ENCODE results near the gene ACKR3. TPM values are rescaled to one million over a fixed set of nuclear protein-coding genes. Genes with fewer than 3 reads are reported as not detected.
A peak's percentile ranks its signal among the peaks of the same experiment; 100 is the strongest.

ACKR3 gene
- total RNA-seq, 1 donor from 2014 or later = 39.3 TPM

- no peaks in the 10 kb centered on the region for H3K9me3 ChIP-seq (replicated peaks)
- DNase-seq = no peak
- no peak overlapping the region for H3K4me3 ChIP-seq
- H3K36me3 ChIP-seq = no peaks in the 10 kb centered on the region
- TF ChIP-seq CTCF (IDR thresholded peaks at IDR 0.05; ENCODE audit: borderline replicate concordance) = no peak
- intact Hi-C loops (cut with micrococcal nuclease) = no loop called here
- peaks cover 28% of the 10 kb centered on the region for H3K4me1 ChIP-seq
- no peak overlapping the region for H3K27ac ChIP-seq (replicated peaks)
- no peaks in the 10 kb centered on the region for H3K27me3 ChIP-seq (ENCODE audit: low read depth)
Observed at GRCh38 chr2:236627841-236628240, 58.2 kb downstream of the ACKR3 start.

GRCh38 chr2:236628256-236628901 lies 58.8 kb downstream of the ACKR3 start:
- intact Hi-C loops (cut with micrococcal nuclease) = no loop called here
- TF ChIP-seq CTCF (IDR thresholded peaks at IDR 0.05; ENCODE audit: borderline replicate concordance) = no peak
- H3K9me3 ChIP-seq (replicated peaks) = no peaks in the 10 kb centered on the region

GRCh38 chr2:236628981-236629605 lies 59.5 kb downstream of the ACKR3 start:
- Histone ChIP-seq H3K4me1 (peaks cover 28% of the 10 kb centered on the region), H3K4me3 (no peak overlapping the region), H3K27me3 (ENCODE audit: low read depth) (no peaks in the 10 kb centered on the region), H3K36me3 (no peaks in the 10 kb centered on the region), H3K9me3 (replicated peaks) (no peaks in the 10 kb centered on the region), H3K27ac (replicated peaks) (no peak overlapping the region)
- no peak for DNase-seq
- TF ChIP-seq CTCF (IDR thresholded peaks at IDR 0.05; ENCODE audit: borderline replicate concordance) = no peak
- intact Hi-C loops (cut with micrococcal nuclease) = no loop called here

More at GRCh38 chr2:236628256-236628901, 58.8 kb downstream of the ACKR3 start:
- Histone ChIP-seq H3K27me3 (ENCODE audit: low read depth) (no peaks in the 10 kb centered on the region), H3K4me1 (peaks cover 28% of the 10 kb centered on the region), H3K4me3 (no peak overlapping the region), H3K27ac (replicated peaks) (no peak overlapping the region), H3K36me3 (no peaks in the 10 kb centered on the region)
- DNase-seq = no peak

- no peak for DNase-seq
- Histone ChIP-seq H3K4me1 (peaks cover 28% of the 10 kb centered on the region), H3K36me3 (no peaks in the 10 kb centered on the region), H3K4me3 (no peak overlapping the region), H3K27me3 (ENCODE audit: low read depth) (no peaks in the 10 kb centered on the region), H3K27ac (replicated peaks) (peak overlapping the region; percentile 60), H3K9me3 (replicated peaks) (no peaks in the 10 kb centered on the region)
- TF ChIP-seq CTCF (IDR thresholded peaks at IDR 0.05; ENCODE audit: borderline replicate concordance) = no peak
- intact Hi-C loops (cut with micrococcal nuclease) = no loop called here
Observed at GRCh38 chr2:236629961-236630872, 60.6 kb downstream of the ACKR3 start.

GRCh38 chr2:236631281-236631855 lies 61.7 kb downstream of the ACKR3 start:
- no peak for TF ChIP-seq CTCF (IDR thresholded peaks at IDR 0.05; ENCODE audit: borderline replicate concordance)
- Histone ChIP-seq H3K9me3 (replicated peaks) (no peaks in the 10 kb centered on the region), H3K4me1 (peaks cover 28% of the 10 kb centered on the region), H3K4me3 (no peak overlapping the region), H3K27ac (replicated peaks) (peak overlapping the region; percentile 60), H3K36me3 (no peaks in the 10 kb centered on the region), H3K27me3 (ENCODE audit: low read depth) (no peaks in the 10 kb centered on the region)
- intact Hi-C loops (cut with micrococcal nuclease) = no loop called here
- no peak for DNase-seq

Measured in left ventricle myocardium inferior (tissue), 1 donor.